NCI-H345 treated with DMSO at 0.1 percent for 48 hours (cell line): ENCODE measurements around the gene BRAP.
"Not testable (repeated sequence)": the region's sequence is repeated elsewhere in the genome, so short reads cannot be mapped to it uniquely, and the experiment has no call there.

Experiments used
- DNase-seq: peaks from one replicate; lab custom pipeline; 2025; ENCODE audit not compliant: unreplicated experiment; lab: John Stamatoyannopoulos, UW

Gene BRAP

GRCh38 chr12:111684485-111685198 is 1.1 kb downstream of the BRAP start:
- not testable (repeated sequence) for DNase-seq

GRCh38 chr12:111677186-111677585 is 8.6 kb downstream of the BRAP start:
- no peak for DNase-seq

- DNase-seq: no peak
Observed at GRCh38 chr12:111673503-111673902, 12.3 kb downstream of the BRAP start.

- no peak for DNase-seq
Observed at GRCh38 chr12:111672822-111673381, 12.9 kb downstream of the BRAP start.

- no peak for DNase-seq
Observed at GRCh38 chr12:111664961-111665865, 20.5 kb downstream of the BRAP start.

- no peak for DNase-seq
Observed at GRCh38 chr12:111664499-111664898, 21.3 kb downstream of the BRAP start.

GRCh38 chr12:111656016-111656415 is 29.7 kb downstream of the BRAP start:
- DNase-seq: no peak

- no peak for DNase-seq
Observed at GRCh38 chr12:111655356-111655755, 30.4 kb downstream of the BRAP start.

- no peak for DNase-seq
Observed at GRCh38 chr12:111653596-111653995, 32.2 kb downstream of the BRAP start.

DNA sequence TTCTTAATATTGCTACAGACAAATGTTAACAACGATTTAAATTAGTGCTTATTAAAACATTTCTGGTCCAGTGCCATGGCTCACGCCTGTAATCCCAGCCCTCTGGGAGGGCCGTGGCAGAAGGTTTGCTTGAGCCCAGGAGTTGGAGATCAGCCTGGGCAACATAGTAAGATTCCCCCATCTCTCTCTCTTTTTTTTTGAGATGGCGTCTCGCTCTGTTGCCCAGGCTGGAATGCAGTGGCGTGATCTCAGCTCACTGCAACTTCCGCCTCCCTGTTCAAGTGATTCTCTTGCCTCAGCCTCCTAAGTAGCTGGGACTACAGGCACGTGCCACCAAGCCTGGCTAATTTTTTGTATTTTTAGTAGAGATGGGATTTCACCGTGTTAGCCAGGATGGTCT is 33.2 kb downstream of the BRAP start:
- DNase-seq: not testable (repeated sequence)

DNA sequence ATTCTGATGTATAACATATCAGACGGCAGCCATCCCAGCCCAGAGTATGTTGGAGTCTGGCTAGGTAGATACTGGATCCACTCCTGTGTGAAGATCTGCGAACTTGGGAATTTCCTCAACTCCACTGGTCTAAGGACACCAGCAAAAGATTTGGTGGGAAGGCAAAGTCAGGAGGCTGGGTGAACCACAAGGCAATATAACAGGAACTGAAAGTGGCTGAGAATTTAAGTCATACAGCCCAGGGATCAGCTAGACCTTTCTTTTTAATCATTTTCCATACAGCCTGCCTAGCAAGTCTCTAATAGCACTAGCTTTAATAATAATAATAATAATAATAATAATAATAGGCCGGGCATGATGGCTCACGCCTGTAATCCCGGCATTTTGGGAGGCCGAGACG is 34.8 kb downstream of the BRAP start:
- no peak for DNase-seq

- no peak for DNase-seq
Observed at GRCh38 chr12:111645433-111645832, 40.3 kb downstream of the BRAP start.

DNA sequence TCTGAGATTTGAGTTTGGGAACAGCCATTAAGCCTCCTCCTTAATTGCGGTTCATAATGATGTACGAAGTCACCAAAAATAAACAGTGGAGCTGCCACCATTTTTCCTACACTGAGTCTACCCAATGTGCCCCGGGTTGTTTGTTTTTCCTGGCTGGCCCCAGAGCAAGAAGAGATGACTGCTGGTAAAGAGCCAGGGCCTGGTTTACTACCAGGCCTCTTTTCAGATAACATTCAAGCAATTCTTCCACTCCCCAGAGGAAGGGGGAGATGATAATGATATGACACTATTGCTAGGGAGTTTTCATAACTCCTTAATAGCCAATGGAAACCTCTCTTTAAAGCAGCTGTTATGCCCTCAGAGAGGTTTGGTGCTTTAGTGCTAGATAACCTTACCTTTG is 42.3 kb downstream of the BRAP start:
- no peak for DNase-seq

GRCh38 chr12:111642681-111643426 is 42.9 kb downstream of the BRAP start:
- no peak for DNase-seq

DNA sequence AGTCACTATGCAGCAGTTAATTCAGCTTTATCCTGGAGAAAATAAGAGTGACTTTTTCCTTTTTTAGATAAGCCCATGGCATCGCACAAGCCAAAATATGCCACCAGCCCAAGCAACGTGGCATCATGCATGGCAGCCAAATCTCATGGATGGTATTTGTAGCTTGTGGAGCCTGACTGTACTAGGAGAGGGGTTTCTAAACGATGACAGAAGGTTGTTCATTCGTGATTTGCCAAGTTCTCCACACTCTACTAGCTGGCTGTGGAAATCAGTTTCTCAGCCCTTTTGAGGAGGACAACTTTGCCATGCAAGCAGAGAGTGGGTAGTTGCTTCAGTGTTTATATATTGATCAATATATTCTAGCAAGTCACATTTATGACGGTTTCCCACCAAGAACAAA is 45.2 kb downstream of the BRAP start:
- no peak for DNase-seq

DNA sequence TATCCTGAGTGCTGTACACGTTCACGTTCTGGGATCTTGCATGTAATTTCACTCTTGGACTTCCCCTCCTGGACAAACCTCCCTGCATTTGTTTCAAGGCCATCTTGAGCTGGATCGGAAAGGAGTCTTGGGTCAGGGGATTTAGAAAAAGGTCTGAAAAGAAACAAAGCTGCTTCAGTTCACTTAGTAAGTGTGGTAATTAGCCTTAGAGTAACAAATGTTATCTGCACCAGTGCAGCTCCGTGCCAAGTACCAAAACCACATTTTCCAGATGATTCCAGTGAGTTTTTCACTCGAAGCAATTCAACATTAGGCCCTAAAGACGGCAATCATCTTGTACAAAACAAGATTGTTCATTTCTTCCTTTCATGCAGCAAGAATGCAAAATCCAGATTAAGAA is 47.2 kb downstream of the BRAP start:
- DNase-seq: no peak

GRCh38 chr12:111636209-111636945 is 49.4 kb downstream of the BRAP start:
- DNase-seq: no peak

GRCh38 chr12:111635524-111635923 is 50.2 kb downstream of the BRAP start:
- no peak for DNase-seq

DNA sequence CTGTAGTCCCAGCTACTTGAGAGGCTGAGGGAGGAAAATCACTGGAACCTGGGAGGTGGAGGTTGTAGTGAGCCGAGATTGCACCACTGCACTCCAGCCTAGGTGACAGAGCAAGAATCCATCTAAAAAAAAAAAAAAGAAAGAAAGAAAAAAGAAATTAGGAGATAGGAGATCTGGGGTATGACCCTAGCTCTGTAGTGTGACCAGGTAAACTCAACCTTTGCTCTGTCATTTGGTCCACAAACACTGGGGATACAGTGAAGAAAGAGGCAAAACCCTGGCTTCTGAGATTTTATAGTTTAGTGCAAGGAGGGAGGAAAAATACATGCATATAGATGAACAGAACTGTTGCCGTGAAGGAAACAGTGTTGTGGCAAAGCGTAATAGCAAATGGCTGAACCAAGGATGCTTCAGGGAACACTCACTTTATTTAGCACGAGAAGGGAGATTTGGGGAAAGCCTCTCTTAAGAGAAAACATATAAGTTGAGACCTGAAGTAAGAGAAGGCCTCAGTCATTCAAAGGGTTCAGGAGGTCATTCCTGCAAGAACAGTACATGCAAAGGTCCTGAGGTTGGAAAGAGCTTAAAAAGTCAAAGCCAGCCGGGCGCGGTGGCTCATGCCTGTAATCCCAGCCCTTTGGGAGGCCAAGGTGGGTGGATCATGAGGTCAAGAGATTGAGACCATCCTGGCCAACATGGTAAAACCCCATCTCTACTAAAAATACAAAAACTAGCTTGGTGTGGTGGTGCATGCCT is 57.1 kb downstream of the BRAP start:
- no peak for DNase-seq

DNA sequence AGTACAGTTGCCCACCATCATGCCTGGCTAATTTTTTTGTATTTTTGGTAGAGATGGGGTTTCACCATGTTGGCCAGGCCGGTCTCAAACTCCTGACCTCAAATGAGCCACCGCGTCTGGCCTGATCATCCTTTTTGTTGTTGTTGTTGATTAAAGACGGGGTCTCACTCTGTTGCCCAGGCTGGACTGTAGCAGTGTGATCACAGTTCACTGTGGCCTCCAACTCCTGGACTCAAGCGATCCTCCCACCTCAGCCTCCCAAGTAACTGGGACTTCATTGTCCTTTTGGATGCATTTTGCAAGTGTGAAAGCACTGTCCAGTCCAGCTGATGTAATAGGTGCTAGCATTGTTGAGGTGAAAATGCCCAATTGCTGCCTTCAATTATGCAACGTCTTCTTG is 59.5 kb downstream of the BRAP start:
- no peak for DNase-seq
